Measurements from ENCODE around the gene SCMH1.

SCMH1 gene

DNA sequence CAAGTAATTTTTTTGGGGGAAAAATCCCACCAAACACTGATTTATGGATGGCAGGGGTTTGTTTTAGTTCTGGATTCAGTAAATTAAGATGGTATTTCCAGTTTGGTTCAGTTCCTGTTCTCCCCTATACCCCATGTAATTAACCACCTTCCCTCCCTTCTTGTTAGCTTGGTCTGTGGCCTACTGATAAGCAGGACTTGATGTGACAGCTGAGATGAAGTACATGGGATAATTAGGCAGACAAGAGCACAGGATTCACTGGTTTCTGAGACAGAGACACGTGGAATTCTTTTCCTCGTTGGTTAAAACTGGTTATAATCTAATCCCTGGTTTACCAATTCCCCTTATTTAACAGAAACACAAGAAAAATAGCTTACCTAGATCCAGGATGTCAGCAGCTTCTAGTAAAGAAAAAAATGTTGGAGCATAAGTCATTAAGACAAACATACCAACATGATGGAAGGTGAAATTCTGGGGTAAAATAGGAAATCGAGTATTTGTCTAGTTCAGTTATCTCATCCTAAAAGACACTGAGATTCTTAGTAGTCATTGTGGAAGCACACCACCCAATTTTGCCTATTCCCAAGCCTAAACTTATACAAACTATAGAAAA lies 81.5 kb downstream of the SCMH1 start:
- Histone ChIP-seq H3K27me3 (ENCODE audit: control insufficient read depth, insufficient read depth, low read length) (no peaks in the 10 kb centered on the region), H3K4me2 (ENCODE audit: low read length) (no peak overlapping the region), H2AFZ (no peak overlapping the region), H3K79me2 (no peaks in the 10 kb centered on the region), H3K4me1 (no peaks in the 10 kb centered on the region), H3K4me3 (ENCODE audit: low read depth, low read length) (no peak overlapping the region), H3K27ac (no peak overlapping the region), H3K9ac (no peak overlapping the region), H3K9me3 (ENCODE audit: control insufficient read depth, low read length) (no peaks in the 10 kb centered on the region), H3K36me3 (ENCODE audit: control insufficient read depth, insufficient read depth, low read length) (no peaks in the 10 kb centered on the region)
- TF ChIP-seq, protein P1, sequence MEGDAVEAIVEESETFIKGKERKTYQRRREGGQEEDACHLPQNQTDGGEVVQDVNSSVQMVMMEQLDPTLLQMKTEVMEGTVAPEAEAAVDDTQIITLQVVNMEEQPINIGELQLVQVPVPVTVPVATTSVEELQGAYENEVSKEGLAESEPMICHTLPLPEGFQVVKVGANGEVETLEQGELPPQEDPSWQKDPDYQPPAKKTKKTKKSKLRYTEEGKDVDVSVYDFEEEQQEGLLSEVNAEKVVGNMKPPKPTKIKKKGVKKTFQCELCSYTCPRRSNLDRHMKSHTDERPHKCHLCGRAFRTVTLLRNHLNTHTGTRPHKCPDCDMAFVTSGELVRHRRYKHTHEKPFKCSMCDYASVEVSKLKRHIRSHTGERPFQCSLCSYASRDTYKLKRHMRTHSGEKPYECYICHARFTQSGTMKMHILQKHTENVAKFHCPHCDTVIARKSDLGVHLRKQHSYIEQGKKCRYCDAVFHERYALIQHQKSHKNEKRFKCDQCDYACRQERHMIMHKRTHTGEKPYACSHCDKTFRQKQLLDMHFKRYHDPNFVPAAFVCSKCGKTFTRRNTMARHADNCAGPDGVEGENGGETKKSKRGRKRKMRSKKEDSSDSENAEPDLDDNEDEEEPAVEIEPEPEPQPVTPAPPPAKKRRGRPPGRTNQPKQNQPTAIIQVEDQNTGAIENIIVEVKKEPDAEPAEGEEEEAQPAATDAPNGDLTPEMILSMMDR (IDR thresholded peaks at IDR 0.05) = no peak

DNA sequence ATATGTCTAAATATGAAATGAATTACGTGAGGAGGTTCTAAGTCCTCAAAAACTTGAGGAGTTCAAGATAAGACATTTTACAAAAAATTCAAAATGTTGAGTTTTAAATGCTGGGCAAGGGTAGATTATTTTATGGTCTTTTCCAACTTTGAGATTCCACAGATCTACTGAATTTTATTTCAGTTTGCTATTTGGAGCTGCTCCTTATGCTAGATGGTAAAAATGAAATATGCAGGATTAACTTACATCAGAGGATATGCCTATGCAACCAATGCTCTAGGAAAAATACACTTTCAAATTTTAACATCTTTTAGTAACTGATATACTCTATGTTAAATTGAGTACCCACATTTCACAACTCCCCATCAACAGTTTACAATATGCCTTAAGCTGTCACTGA lies 83.1 kb downstream of the SCMH1 start:
- Histone ChIP-seq H3K9me3 (ENCODE audit: control insufficient read depth, low read length) (no peaks in the 10 kb centered on the region), H3K4me3 (ENCODE audit: low read depth, low read length) (no peak overlapping the region), H2AFZ (no peak overlapping the region), H3K36me3 (ENCODE audit: control insufficient read depth, insufficient read depth, low read length) (no peaks in the 10 kb centered on the region), H3K79me2 (no peaks in the 10 kb centered on the region), H3K4me2 (ENCODE audit: low read length) (no peak overlapping the region), H3K4me1 (no peaks in the 10 kb centered on the region), H3K27ac (no peak overlapping the region), H3K27me3 (ENCODE audit: control insufficient read depth, insufficient read depth, low read length) (no peaks in the 10 kb centered on the region), H3K9ac (no peak overlapping the region)
- TF ChIP-seq, protein P1 (IDR thresholded peaks at IDR 0.05) = no peak

DNA sequence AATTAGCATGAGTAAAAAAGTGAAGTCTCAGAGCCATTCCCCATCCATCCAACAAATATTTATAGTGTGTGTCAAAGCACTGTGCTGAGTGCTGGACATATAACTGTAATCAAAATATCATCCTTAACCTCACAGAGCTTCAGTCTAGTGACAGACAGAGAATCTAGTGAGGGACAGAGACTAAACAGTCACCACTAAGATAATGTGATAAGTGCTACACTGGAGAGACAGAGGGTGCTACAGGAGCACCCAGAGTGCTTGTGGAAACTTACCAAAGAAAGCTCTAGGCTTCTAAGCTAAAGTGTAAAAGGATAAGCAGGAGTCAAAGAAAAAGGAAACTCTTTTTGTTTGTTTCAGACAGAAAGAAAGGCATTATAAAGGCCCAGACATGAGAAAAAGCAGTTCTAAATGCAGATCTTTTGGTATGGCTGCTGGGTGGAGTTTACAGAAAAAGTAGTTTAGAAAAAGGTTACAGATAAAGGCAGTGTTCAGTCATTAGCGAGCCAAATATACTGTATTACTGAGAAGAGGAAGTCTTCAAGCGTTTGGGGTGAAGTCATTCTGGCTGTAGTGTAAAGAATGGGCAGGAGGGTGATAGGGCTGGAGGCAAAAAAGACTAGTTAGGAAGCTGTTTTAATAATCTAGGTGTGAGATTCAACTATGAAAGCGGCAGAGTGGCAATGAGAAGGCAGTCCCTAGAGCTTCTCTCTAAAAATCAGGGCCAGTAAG lies 83.8 kb downstream of the SCMH1 start:
- H3K4me3 ChIP-seq (ENCODE audit: low read depth, low read length) = no peak overlapping the region
- no peaks in the 10 kb centered on the region for H3K36me3 ChIP-seq (ENCODE audit: control insufficient read depth, insufficient read depth, low read length)
- H3K9ac ChIP-seq = no peak overlapping the region
- no peak overlapping the region for H3K27ac ChIP-seq
- H3K4me2 ChIP-seq (ENCODE audit: low read length) = no peak overlapping the region
- H3K27me3 ChIP-seq (ENCODE audit: control insufficient read depth, insufficient read depth, low read length) = no peaks in the 10 kb centered on the region
- H2AFZ ChIP-seq = no peak overlapping the region
- TF ChIP-seq, protein P1 (IDR thresholded peaks at IDR 0.05) = no peak
- H3K9me3 ChIP-seq (ENCODE audit: control insufficient read depth, low read length) = no peaks in the 10 kb centered on the region
- no peaks in the 10 kb centered on the region for H3K4me1 ChIP-seq
- no peaks in the 10 kb centered on the region for H3K79me2 ChIP-seq

DNA sequence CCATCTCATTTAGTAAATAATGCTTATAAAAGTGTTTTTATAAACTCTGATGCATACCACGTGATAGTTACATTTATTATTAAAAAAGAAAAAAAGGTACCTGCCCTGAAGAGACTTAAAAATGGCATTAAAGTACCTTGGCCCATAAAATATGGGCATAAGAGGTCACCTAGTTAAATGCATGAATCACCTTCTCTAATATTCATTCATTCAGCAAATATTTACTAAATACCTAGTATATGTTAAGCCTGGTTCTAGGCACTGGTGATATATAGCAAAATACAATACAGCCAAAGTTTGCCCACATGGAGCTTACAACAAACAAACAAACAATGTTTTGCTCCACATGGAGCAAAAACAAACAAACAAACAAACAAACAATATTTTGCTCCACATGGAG lies 87.0 kb downstream of the SCMH1 start:
- TF ChIP-seq, protein P1 (IDR thresholded peaks at IDR 0.05) = no peak
- Histone ChIP-seq H3K4me1 (no peaks in the 10 kb centered on the region), H3K27ac (no peak overlapping the region)

More for the DNA sequence above, 87.0 kb downstream of the SCMH1 start:
- no peak overlapping the region for H3K9ac ChIP-seq
- no peaks in the 10 kb centered on the region for H3K9me3 ChIP-seq (ENCODE audit: control insufficient read depth, low read length)
- H3K4me2 ChIP-seq (ENCODE audit: low read length) = no peak overlapping the region
- no peaks in the 10 kb centered on the region for H3K27me3 ChIP-seq (ENCODE audit: control insufficient read depth, insufficient read depth, low read length)
- no peaks in the 10 kb centered on the region for H3K79me2 ChIP-seq
- no peaks in the 10 kb centered on the region for H3K36me3 ChIP-seq (ENCODE audit: control insufficient read depth, insufficient read depth, low read length)
- H2AFZ ChIP-seq = no peak overlapping the region
- no peak overlapping the region for H3K4me3 ChIP-seq (ENCODE audit: low read depth, low read length)
